ENCODE measurements around the gene SNTB2. TPM values are rescaled to one million over a fixed set of nuclear protein-coding genes. Genes with fewer than 3 reads are reported as not detected.

The SNTB2 gene
- total and polyA plus RNA-seq, 9 of the 15 experiments (the other 6 are each of a cell fraction or from before 2014, with no cell fraction given), result 1.2 to 13.7 (median 5.7) TPM

GRCh38 chr16:69143116-69143515, 43.8 kb upstream of the SNTB2 start:
- Histone ChIP-seq H4K20me1 (replicated peaks; ENCODE audit: control insufficient read depth, insufficient read depth, low read length) (no peaks in the 10 kb centered on the region), H3K4me3 (no peak overlapping the region), H3K36me3 (ENCODE audit: control insufficient read depth, insufficient read depth, low read length) (peaks cover 85% of the 10 kb centered on the region), H3K4me1 (replicated peaks in 1 of 2; ENCODE audit: control insufficient read depth in 2 of 2, insufficient read depth in 2 of 2, low read length in 2 of 2) (no peaks in the 10 kb centered on the region), H3K4me2 (ENCODE audit: insufficient read depth, low read length) (no peak overlapping the region), H3K27me3 (ENCODE audit: control insufficient read depth in 2 of 2, insufficient read depth in 2 of 2, low read length in 2 of 2) (no peaks in the 10 kb centered on the region), H2AFZ (ENCODE audit: low read depth, low read length) (no peak overlapping the region), H3K9ac (ENCODE audit: insufficient read depth in 1 of 2, low read depth in 2 of 2, low read length in 2 of 2) (no peak overlapping the region), H3K9me1 (ENCODE audit: control insufficient read depth, insufficient read depth, low read length) (peaks cover 4% of the 10 kb centered on the region), H3K27ac (ENCODE audit: extremely low read depth, low read depth, low read length) (no peak overlapping the region), H3K9me3 (replicated peaks; ENCODE audit: control insufficient read depth, insufficient read depth, low read depth, low read length) (no peaks in the 10 kb centered on the region), H3K79me2 (ENCODE audit: control insufficient read depth, insufficient read depth, low read length) (peaks cover 36% of the 10 kb centered on the region)
- in situ Hi-C loops (cut with MboI), result no loop called here
- peak; percentile 29 for FAIRE-seq
- ChIA-PET CTCF (ENCODE audit: low intra/inter-chr PET ratio) (no interaction called here), POLR2A (interaction anchor here (0.9 kb wide), 1 partner anchor 10 kb away, joined by 5 read pairs; no protein-coding TSS in a partner anchor)
- 88% methylated on average over 11 of the region's 11 CpGs for WGBS (ENCODE audit: insufficient coverage, low coverage, missing lambda C conversion rate)
- intact Hi-C loops (cut with micrococcal nuclease), result no loop called here
- peak; percentile 17 to 41 (median 30) for DNase-seq (ENCODE audit: extremely low read depth in 1 of 4, low spot score in 3 of 4)
- peak; percentile 3 to 42 (median 6); a peak in 2 of 6 replicates for TF ChIP-seq CTCF (IDR thresholded peaks at IDR 0.05 in 2 of 3, conservative IDR thresholded peaks at IDR 0.05 in 1 of 3; ENCODE audit: insufficient read depth in 2 of 3, low read depth in 1 of 3, low read length in 3 of 3)
- TF ChIP-seq KLF10 (CRISPR knock-in tag; IDR thresholded peaks at IDR 0.05), result no peak
- no TSS peak for BruUV-seq (replicated peaks)
- ATAC-seq, result peak; percentile 80

- no peak for DNase-seq (ENCODE audit: extremely low read depth in 1 of 4, low spot score in 3 of 4)
- H3K4me1 ChIP-seq (replicated peaks in 1 of 2; ENCODE audit: control insufficient read depth in 2 of 2, insufficient read depth in 2 of 2, low read length in 2 of 2), result no peaks in the 10 kb centered on the region
- H3K9me3 ChIP-seq (replicated peaks; ENCODE audit: control insufficient read depth, insufficient read depth, low read depth, low read length), result no peaks in the 10 kb centered on the region
- intact Hi-C loops (cut with micrococcal nuclease), result no loop called here
- POLR2A ChIA-PET, result no interaction called here
- H2AFZ ChIP-seq (ENCODE audit: low read depth, low read length), result no peak overlapping the region
- no peak for ATAC-seq
- peak overlapping the region; percentile 44; the same call in 1 of the 3 replicates for H3K27ac ChIP-seq (ENCODE audit: extremely low read depth, low read depth, low read length)
- H3K4me3 ChIP-seq, result no peak overlapping the region
- CTCF ChIA-PET (ENCODE audit: low intra/inter-chr PET ratio), result no interaction called here
- H3K9me1 ChIP-seq (ENCODE audit: control insufficient read depth, insufficient read depth, low read length), result peaks cover under 1% of the 10 kb centered on the region
- in situ Hi-C loops (cut with MboI), result no loop called here
- peaks cover 5% of the 10 kb centered on the region; the same call in 1 of the 2 replicates for H4K20me1 ChIP-seq (replicated peaks; ENCODE audit: control insufficient read depth, insufficient read depth, low read length)
- peaks cover 83% of the 10 kb centered on the region for H3K36me3 ChIP-seq (ENCODE audit: control insufficient read depth, insufficient read depth, low read length)
- H3K27me3 ChIP-seq (ENCODE audit: control insufficient read depth in 2 of 2, insufficient read depth in 2 of 2, low read length in 2 of 2), result no peaks in the 10 kb centered on the region
- BruUV-seq (replicated peaks), result no TSS peak
- H3K9ac ChIP-seq (ENCODE audit: insufficient read depth in 1 of 2, low read depth in 2 of 2, low read length in 2 of 2), result no peak overlapping the region
- H3K4me2 ChIP-seq (ENCODE audit: insufficient read depth, low read length), result no peak overlapping the region
- 85% methylated on average over 4 of the region's 4 CpGs for WGBS (ENCODE audit: insufficient coverage, low coverage, missing lambda C conversion rate)
- no peak for TF ChIP-seq ID3 (CRISPR knock-in tag; IDR thresholded peaks at IDR 0.05)
- TF ChIP-seq ID3 (tag; IDR thresholded peaks at IDR 0.05), result no peak
- peak; percentile 82 for TF ChIP-seq C11orf30 (IDR thresholded peaks at IDR 0.05; ENCODE audit: low read depth)
- no peak for TF ChIP-seq SIN3A (IDR thresholded peaks at IDR 0.05; ENCODE audit: borderline replicate concordance in 2 of 2, control insufficient read depth in 1 of 2, low read depth in 2 of 2, low read length in 2 of 2)
- TF ChIP-seq MAFK (IDR thresholded peaks at IDR 0.05; ENCODE audit: low read length), result peak; percentile 53; the same call in 1 of the 2 replicates
- peak; percentile 84 for TF ChIP-seq MAFG (tag; conservative IDR thresholded peaks at IDR 0.05)
- TF ChIP-seq ZNF316 (IDR thresholded peaks at IDR 0.05), result peak; percentile 92
- TF ChIP-seq MAFF (IDR thresholded peaks at IDR 0.05; ENCODE audit: low read length), result peak; percentile 63
- peaks cover 31% of the 10 kb centered on the region for H3K79me2 ChIP-seq (ENCODE audit: control insufficient read depth, insufficient read depth, low read length)
- no peak for FAIRE-seq
Observed at GRCh38 chr16:69145658-69146057, 41.3 kb upstream of the SNTB2 start.

All from K562 (cell line).